ENCODE measurements around the gene RELT. TPM values are rescaled to one million over a fixed set of nuclear protein-coding genes. Genes with fewer than 3 reads are reported as not detected.

RELT gene
- total RNA-seq, 1 experiment from 2014 or later = 13.8 TPM

DNA sequence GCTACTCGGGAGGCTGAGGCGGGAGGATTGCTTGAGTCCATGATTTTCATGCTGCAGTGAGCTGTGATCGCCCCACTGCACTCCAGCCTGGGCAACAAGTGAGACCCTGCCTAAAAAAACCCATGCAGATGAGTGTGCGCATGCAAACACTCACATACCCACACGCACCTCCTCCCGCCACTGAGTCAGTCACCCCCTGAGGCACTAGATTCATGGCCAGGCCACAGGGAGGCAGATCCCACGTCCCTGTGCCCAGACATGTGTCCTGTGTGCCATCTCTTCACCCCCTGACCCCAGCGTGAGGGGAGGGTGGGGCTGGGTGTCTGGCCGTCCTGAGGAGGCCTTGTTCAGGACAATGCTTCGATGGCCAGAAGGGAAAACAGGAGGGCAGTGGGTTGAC, 15.5 kb downstream of the RELT start:
- intact Hi-C loops (cut with micrococcal nuclease) = no loop called here
- ChIA-PET RAD21 (ENCODE audit: low non-redundant PET in 1 of 2, low total read pairs in 2 of 2, uncharacterized antibody in 2 of 2, unreplicated experiment in 2 of 2) (no interaction called here), CTCF (no interaction called here), POLR2A (no interaction called here)
- H3K79me2 ChIP-seq (ENCODE audit: insufficient read depth, low read length) = peaks cover 39% of the 10 kb centered on the region
- no peak overlapping the region for H3K4me3 ChIP-seq (replicated peaks in 1 of 2; ENCODE audit: low read depth in 1 of 2, low read length in 2 of 2)
- no peak for DNase-seq (ENCODE audit: low read depth, low spot score)
- TF ChIP-seq ZNF274 (IDR thresholded peaks at IDR 0.05; ENCODE audit: low read depth, low read length) = no peak
- TF ChIP-seq, protein P1, sequence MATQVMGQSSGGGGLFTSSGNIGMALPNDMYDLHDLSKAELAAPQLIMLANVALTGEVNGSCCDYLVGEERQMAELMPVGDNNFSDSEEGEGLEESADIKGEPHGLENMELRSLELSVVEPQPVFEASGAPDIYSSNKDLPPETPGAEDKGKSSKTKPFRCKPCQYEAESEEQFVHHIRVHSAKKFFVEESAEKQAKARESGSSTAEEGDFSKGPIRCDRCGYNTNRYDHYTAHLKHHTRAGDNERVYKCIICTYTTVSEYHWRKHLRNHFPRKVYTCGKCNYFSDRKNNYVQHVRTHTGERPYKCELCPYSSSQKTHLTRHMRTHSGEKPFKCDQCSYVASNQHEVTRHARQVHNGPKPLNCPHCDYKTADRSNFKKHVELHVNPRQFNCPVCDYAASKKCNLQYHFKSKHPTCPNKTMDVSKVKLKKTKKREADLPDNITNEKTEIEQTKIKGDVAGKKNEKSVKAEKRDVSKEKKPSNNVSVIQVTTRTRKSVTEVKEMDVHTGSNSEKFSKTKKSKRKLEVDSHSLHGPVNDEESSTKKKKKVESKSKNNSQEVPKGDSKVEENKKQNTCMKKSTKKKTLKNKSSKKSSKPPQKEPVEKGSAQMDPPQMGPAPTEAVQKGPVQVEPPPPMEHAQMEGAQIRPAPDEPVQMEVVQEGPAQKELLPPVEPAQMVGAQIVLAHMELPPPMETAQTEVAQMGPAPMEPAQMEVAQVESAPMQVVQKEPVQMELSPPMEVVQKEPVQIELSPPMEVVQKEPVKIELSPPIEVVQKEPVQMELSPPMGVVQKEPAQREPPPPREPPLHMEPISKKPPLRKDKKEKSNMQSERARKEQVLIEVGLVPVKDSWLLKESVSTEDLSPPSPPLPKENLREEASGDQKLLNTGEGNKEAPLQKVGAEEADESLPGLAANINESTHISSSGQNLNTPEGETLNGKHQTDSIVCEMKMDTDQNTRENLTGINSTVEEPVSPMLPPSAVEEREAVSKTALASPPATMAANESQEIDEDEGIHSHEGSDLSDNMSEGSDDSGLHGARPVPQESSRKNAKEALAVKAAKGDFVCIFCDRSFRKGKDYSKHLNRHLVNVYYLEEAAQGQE (IDR thresholded peaks at IDR 0.05; ENCODE audit: low read depth) = no peak
- peaks cover 0 to 14% of the 10 kb centered on the region in 2 experiments; a peak in 1 of 4 replicates for H3K4me1 ChIP-seq (ENCODE audit: control insufficient read depth in 1 of 2, insufficient read depth in 2 of 2, low read length in 2 of 2)
- H3K36me3 ChIP-seq (ENCODE audit: control insufficient read depth in 1 of 2, insufficient read depth in 2 of 2, low read length in 2 of 2) = peaks cover 2 to 12% of the 10 kb centered on the region in 2 experiments; a peak in 2 of 4 replicates
- ATAC-seq = no peak
- no peaks in the 10 kb centered on the region for H3K27me3 ChIP-seq (ENCODE audit: insufficient read depth, low read length)
- BruUV-seq (replicated peaks) = no TSS peak
- H3K27ac ChIP-seq (ENCODE audit: low read depth, low read length) = no peak overlapping the region
- no peak overlapping the region for H3K4me2 ChIP-seq (ENCODE audit: low read length)
- no peak overlapping the region for H2AFZ ChIP-seq (ENCODE audit: low read depth, low read length, poor library complexity, severe bottlenecking)
- H3K9ac ChIP-seq (ENCODE audit: low read length) = no peak overlapping the region
- no peaks in the 10 kb centered on the region for H4K20me1 ChIP-seq (ENCODE audit: insufficient read depth)
- H3K9me2 ChIP-seq (ENCODE audit: insufficient read depth) = no peaks in the 10 kb centered on the region
- no peaks in the 10 kb centered on the region for H3K9me3 ChIP-seq (ENCODE audit: control insufficient read depth in 1 of 2, insufficient read depth in 1 of 2, low read depth in 1 of 2, low read length in 2 of 2)
